Endodermal cell (in vitro differentiated cells): ENCODE results near the gene HLA-E. TPM values are rescaled to one million over a fixed set of nuclear protein-coding genes. Genes with fewer than 3 reads are reported as not detected.
A peak's percentile ranks its signal among the peaks of the same experiment; 100 is the strongest.
"Not testable (repeated sequence)": the region's sequence is repeated elsewhere in the genome, so short reads cannot be mapped to it uniquely, and the experiment has no call there.

Source experiments
- DNase-seq: peaks from one replicate; pipeline ENCODE4 v3.0.0-alpha.2; 2017
- H3K27ac ChIP-seq: 2 replicates; pipeline ENCODE4 v1.5.1; 2013; ENCODE audit warnings: mild to moderate bottlenecking, low read depth, low read length, moderate library complexity
- H3K27me3 ChIP-seq: 2 replicates; pipeline ENCODE4 v1.6.1; 2013; ENCODE audit warnings: mild to moderate bottlenecking, low read length, moderate library complexity; ENCODE audit not compliant: insufficient read depth, control insufficient read depth, poor library complexity, severe bottlenecking
- H3K36me3 ChIP-seq: 2 replicates; pipeline ENCODE4 v1.7.0; 2013; ENCODE audit warnings: mild to moderate bottlenecking, low read length, moderate library complexity; ENCODE audit not compliant: control insufficient read depth, insufficient read depth
- H3K4me1 ChIP-seq: one replicate; pipeline ENCODE4 v1.7.0; 2013; ENCODE audit warnings: low read length; ENCODE audit not compliant: control insufficient read depth, insufficient read depth
- H3K4me3 ChIP-seq: 2 replicates; pipeline ENCODE4 v1.5.1; 2013; ENCODE audit warnings: mild to moderate bottlenecking, low read length, moderate library complexity
- H3K9ac ChIP-seq: 2 replicates; pipeline ENCODE4 v1.6.1; 2013; ENCODE audit warnings: mild to moderate bottlenecking, low read length, moderate library complexity; ENCODE audit not compliant: poor library complexity, severe bottlenecking; ENCODE audit errors: extremely low read depth
- H3K9me3 ChIP-seq: 2 replicates; pipeline ENCODE4 v1.6.1; 2013; ENCODE audit warnings: mild to moderate bottlenecking, low read length, moderate library complexity; ENCODE audit not compliant: control insufficient read depth
- H3K27ac Mint-ChIP-seq: 2 replicates; pipeline ENCODE4 v1.8.0; 2020; ENCODE audit warnings: mixed read lengths
- H3K27me3 Mint-ChIP-seq: 2 replicates; pipeline ENCODE4 v1.8.0; 2021; ENCODE audit warnings: mild to moderate bottlenecking, mixed read lengths; ENCODE audit not compliant: insufficient read depth
- H3K36me3 Mint-ChIP-seq: 2 replicates; pipeline ENCODE4 v1.8.0; 2020; ENCODE audit warnings: low read depth, mixed read lengths
- H3K4me1 Mint-ChIP-seq: 2 replicates; pipeline ENCODE4 v1.8.0; 2020; ENCODE audit warnings: mixed read lengths
- H3K4me3 Mint-ChIP-seq: 2 replicates; pipeline ENCODE4 v1.8.0; 2020; ENCODE audit warnings: mild to moderate bottlenecking, moderate library complexity, mixed read lengths
- H3K9me3 Mint-ChIP-seq: 2 replicates; pipeline ENCODE4 v1.8.0; 2020; ENCODE audit warnings: mild to moderate bottlenecking, mixed read lengths
- WGBS, 2 experiments: methylation state at CpG; one replicate each; pipeline versions ENCODE4 v1.1.5 to v1.1.7; 2013; ENCODE audit warnings: missing lambda C conversion rate in 2 of 2, mixed read lengths in 1 of 2; ENCODE audit not compliant: insufficient coverage in 1 of 2, insufficient read length in 1 of 2; 5-methylcytosine and 5-hydroxymethylcytosine counted together
- total RNA-seq, 2 donors: library from RNA; stranded (reverse); fragmentation: NEBNext Ultra II Directional in 1 of 2; extraction: Animal tissue kit (Norgen Biotek cat#: 25700) in 1 of 2; gene quantifications; 2 replicates in 1 of 2; 3 replicates in 1 of 2; pipeline ENCODE4 v1.2.1, GENCODE V29; 2021
- TF ChIP-seq, protein P1 (sequence below): fragments of 200-600 bp; sonication (generic); conservative IDR thresholded peaks from 2 replicates; pipeline ENCODE4 v1.5.0; 2021; ENCODE audit warnings: antibody characterized with exemption, mild to moderate bottlenecking

The HLA-E gene
- total RNA-seq, 2 donors from 2014 or later = 31.7 to 38.4 TPM

DNA sequence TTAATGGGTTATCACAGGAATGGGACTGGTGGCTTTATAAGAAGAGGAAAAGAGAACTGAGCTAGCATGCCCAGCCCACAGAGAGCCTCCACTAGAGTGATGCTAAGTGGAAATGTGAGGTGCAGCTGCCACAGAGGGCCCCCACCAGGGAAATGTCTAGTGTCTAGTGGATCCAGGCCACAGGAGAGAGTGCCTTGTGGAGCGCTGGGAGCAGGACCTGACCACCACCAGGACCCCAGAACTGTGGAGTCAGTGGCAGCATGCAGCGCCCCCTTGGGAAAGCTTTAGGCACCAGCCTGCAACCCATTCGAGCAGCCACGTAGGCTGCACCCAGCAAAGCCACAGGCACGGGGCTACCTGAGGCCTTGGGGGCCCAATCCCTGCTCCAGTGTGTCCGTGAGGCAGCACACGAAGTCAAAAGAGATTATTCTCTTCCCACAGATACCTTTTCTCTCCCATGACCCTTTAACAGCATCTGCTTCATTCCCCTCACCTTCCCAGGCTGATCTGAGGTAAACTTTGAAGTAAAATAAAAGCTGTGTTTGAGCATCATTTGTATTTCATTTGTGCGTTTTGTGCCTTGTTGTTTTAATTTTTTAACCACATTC lies 4.4 kb downstream of the HLA-E start:
- H3K27me3 ChIP-seq = no peaks in the 10 kb centered on the region
- Mint-ChIP-seq H3K27me3 (peaks cover 2% of the 10 kb centered on the region), H3K4me3 (no peak overlapping the region), H3K27ac (no peak overlapping the region), H3K9me3 (peaks cover 4% of the 10 kb centered on the region), H3K4me1 (peaks cover 12% of the 10 kb centered on the region), H3K36me3 (peaks cover 28% of the 10 kb centered on the region)
- peak; percentile 84 for DNase-seq
- no peaks in the 10 kb centered on the region for H3K9me3 ChIP-seq
- H3K27ac ChIP-seq = no peak overlapping the region
- 81 to 84% methylated on average over 5 to 8 of the region's 8 CpGs for WGBS, 2 experiments
- H3K9ac ChIP-seq = no peak overlapping the region
- H3K4me3 ChIP-seq = no peak overlapping the region
- H3K36me3 ChIP-seq = peaks cover 13% of the 10 kb centered on the region
- TF ChIP-seq, protein P1, sequence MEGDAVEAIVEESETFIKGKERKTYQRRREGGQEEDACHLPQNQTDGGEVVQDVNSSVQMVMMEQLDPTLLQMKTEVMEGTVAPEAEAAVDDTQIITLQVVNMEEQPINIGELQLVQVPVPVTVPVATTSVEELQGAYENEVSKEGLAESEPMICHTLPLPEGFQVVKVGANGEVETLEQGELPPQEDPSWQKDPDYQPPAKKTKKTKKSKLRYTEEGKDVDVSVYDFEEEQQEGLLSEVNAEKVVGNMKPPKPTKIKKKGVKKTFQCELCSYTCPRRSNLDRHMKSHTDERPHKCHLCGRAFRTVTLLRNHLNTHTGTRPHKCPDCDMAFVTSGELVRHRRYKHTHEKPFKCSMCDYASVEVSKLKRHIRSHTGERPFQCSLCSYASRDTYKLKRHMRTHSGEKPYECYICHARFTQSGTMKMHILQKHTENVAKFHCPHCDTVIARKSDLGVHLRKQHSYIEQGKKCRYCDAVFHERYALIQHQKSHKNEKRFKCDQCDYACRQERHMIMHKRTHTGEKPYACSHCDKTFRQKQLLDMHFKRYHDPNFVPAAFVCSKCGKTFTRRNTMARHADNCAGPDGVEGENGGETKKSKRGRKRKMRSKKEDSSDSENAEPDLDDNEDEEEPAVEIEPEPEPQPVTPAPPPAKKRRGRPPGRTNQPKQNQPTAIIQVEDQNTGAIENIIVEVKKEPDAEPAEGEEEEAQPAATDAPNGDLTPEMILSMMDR = peak; percentile 77
- no peaks in the 10 kb centered on the region for H3K4me1 ChIP-seq

DNA sequence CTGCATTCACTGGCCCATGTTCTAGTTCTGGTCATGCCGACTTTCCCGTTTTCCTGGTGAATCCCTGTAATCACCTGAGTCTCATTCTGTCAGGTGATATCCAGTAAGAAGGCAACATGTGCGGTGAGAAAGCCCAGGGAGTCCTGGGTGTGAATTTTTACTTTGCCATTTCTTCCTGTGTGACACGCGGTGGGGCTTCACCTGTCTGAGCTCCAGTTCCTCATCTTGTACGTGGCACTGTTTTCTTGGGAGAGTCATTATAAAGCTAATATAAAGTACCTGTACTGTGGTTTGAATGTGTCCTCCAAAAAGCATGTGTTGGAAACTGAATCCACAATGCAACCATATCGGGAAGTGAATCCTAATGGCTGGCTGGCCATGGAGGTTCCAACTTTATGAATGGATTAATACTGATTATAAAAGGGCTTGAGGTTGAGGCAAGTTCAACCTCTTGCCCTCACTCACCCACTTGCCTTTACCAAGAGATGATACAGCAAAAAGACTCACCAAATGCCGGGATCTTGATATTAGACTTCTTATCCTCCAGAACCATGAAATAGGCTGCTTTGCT lies 5.1 kb downstream of the HLA-E start:
- Histone ChIP-seq H3K27me3 (no peaks in the 10 kb centered on the region), H3K27ac (no peak overlapping the region), H3K9ac (no peak overlapping the region), H3K4me3 (no peak overlapping the region), H3K4me1 (no peaks in the 10 kb centered on the region), H3K36me3 (peaks cover 13% of the 10 kb centered on the region), H3K9me3 (no peaks in the 10 kb centered on the region)
- Mint-ChIP-seq H3K4me3 (no peak overlapping the region), H3K36me3 (peaks cover 28% of the 10 kb centered on the region), H3K27ac (no peak overlapping the region), H3K4me1 (peaks cover 12% of the 10 kb centered on the region), H3K9me3 (peaks cover 8% of the 10 kb centered on the region), H3K27me3 (no peaks in the 10 kb centered on the region)
- WGBS, 2 experiments = 92% methylated on average over 5 to 8 of the region's 8 CpGs
- TF ChIP-seq, protein P1 = no peak
- no peak for DNase-seq

DNA sequence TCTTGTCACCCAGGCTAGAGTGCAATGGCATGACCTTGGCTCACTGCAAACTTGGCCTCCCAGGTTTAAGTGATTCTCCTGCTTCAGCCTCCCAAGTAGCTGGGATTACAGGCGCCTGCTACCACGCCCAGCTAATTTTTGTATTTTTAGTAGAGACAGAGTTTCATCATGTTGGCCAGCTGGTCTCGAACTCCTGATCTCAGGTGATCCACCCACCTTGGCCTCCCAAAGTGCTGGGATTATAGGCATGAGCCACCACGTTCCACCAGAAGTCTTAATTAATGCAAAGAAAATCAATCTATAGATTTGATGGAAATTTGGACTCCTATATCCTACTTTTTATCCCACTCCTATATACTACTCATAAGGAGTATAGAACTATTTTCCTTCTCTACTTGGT lies 5.8 kb downstream of the HLA-E start:
- not testable (repeated sequence) for H3K9ac ChIP-seq, H3K4me3 Mint-ChIP-seq, H3K27ac Mint-ChIP-seq, H3K27me3 ChIP-seq, H3K27ac ChIP-seq, H3K4me1 ChIP-seq, H3K4me3 ChIP-seq, H3K27me3 Mint-ChIP-seq, H3K9me3 ChIP-seq, DNase-seq
- H3K4me1 Mint-ChIP-seq = peaks cover 12% of the 10 kb centered on the region
- peaks cover 13% of the 10 kb centered on the region for H3K36me3 ChIP-seq
- peaks cover 28% of the 10 kb centered on the region for H3K36me3 Mint-ChIP-seq
- 91% methylated on average over 4 of the region's 4 CpGs for WGBS, 2 experiments
- peaks cover 14% of the 10 kb centered on the region for H3K9me3 Mint-ChIP-seq
